Loucy (cell line): Measurements from ENCODE around the gene ABCB10.

Source experiments
- H2AFZ ChIP-seq: fragments of 200-600 bp; sonication (generic); 2 replicates; pipeline ENCODE4 v1.6.0; 2016; ENCODE audit warnings: antibody characterized with exemption, mild to moderate bottlenecking, low read length, moderate library complexity
- H3F3A ChIP-seq: fragments of 200-600 bp; 2 replicates; pipeline ENCODE4 v1.6.0; 2016; ENCODE audit warnings: antibody characterized with exemption, low read depth, mild to moderate bottlenecking
- H3K27me3 ChIP-seq: fragments of 200-600 bp; sonication (generic); 2 replicates; pipeline ENCODE4 v1.6.1; 2014; ENCODE audit warnings: low read length, mild to moderate bottlenecking; ENCODE audit not compliant: insufficient read depth, poor library complexity, severe bottlenecking
- H3K36me3 ChIP-seq: fragments of 200-600 bp; sonication (generic); 2 replicates; pipeline ENCODE4 v1.6.1; 2016; ENCODE audit warnings: low read length; ENCODE audit not compliant: insufficient read depth
- H3K4me1 ChIP-seq: fragments of 200-600 bp; sonication (generic); 2 replicates; pipeline ENCODE4 v1.5.1; 2014; ENCODE audit warnings: low read length, mild to moderate bottlenecking; ENCODE audit not compliant: insufficient read depth, poor library complexity, severe bottlenecking
- H3K4me2 ChIP-seq: fragments of 200-600 bp; sonication (generic); 2 replicates; pipeline ENCODE4 v1.6.0; 2014; ENCODE audit warnings: antibody characterized with exemption, low read length, low read depth, mild to moderate bottlenecking; ENCODE audit not compliant: poor library complexity, severe bottlenecking
- H3K4me3 ChIP-seq: fragments of 200-600 bp; sonication (generic); 2 replicates; pipeline ENCODE4 v1.5.1; 2014; ENCODE audit warnings: low read length, mild to moderate bottlenecking, mixed read lengths; ENCODE audit not compliant: poor library complexity, severe bottlenecking
- H3K79me2 ChIP-seq: fragments of 200-600 bp; sonication (generic); 2 replicates; pipeline ENCODE4 v1.6.1; 2014; ENCODE audit warnings: low read length; ENCODE audit not compliant: insufficient read depth
- H3K9ac ChIP-seq: fragments of 200-600 bp; sonication (generic); 2 replicates; pipeline ENCODE4 v1.6.0; 2014; ENCODE audit warnings: mild to moderate bottlenecking, low read depth, low read length, moderate library complexity; ENCODE audit not compliant: poor library complexity, severe bottlenecking
- H3K9me2 ChIP-seq: fragments of 200-600 bp; sonication (generic); replicated peaks from 2 replicates; pipeline ENCODE4 v1.6.1; 2016; ENCODE audit warnings: low read depth, low read length, mixed read lengths
- H3K9me3 ChIP-seq: fragments of 200-600 bp; sonication (generic); 2 replicates; pipeline ENCODE4 v1.6.1; 2014; ENCODE audit warnings: mild to moderate bottlenecking, antibody characterized with exemption, low read length, low read depth; ENCODE audit not compliant: insufficient read depth
- H4K20me1 ChIP-seq: fragments of 200-600 bp; sonication (generic); 2 replicates; pipeline ENCODE4 v1.6.0; 2014; ENCODE audit warnings: antibody characterized with exemption, low read length, mild to moderate bottlenecking; ENCODE audit not compliant: insufficient read depth, poor library complexity, severe bottlenecking
- CTCF ChIP-seq: fragments of 200-600 bp; sonication (generic); conservative IDR thresholded peaks from 2 replicates; pipeline ENCODE4 v1.5.1; 2014; ENCODE audit warnings: mild to moderate bottlenecking, antibody characterized with exemption, low read length
- EZH2phosphoT487 ChIP-seq: fragments of 200-600 bp; IDR thresholded peaks from 2 replicates; pipeline ENCODE4 v1.6.1; 2018; ENCODE audit warnings: antibody characterized with exemption, mild to moderate bottlenecking, moderate library complexity, borderline replicate concordance

Gene ABCB10

GRCh38 chr1:229509576-229509975 lies 48.9 kb downstream of the ABCB10 start:
- Histone ChIP-seq H3K79me2 (peaks cover 32% of the 10 kb centered on the region), H3F3A (no peaks in the 10 kb centered on the region), H3K36me3 (no peaks in the 10 kb centered on the region), H3K9me2 (no peaks in the 10 kb centered on the region), H3K4me2 (peak overlapping the region; percentile 99), H3K4me1 (peaks cover 23% of the 10 kb centered on the region), H4K20me1 (peaks cover 6% of the 10 kb centered on the region), H3K27me3 (no peaks in the 10 kb centered on the region), H3K4me3 (no peak overlapping the region), H2AFZ (no peak overlapping the region), H3K9ac (peak overlapping the region; percentile 88), H3K9me3 (no peaks in the 10 kb centered on the region)
- no peak for TF ChIP-seq EZH2phosphoT487
- no peak for TF ChIP-seq CTCF

GRCh38 chr1:229508823-229509337 lies 49.6 kb downstream of the ABCB10 start:
- no peaks in the 10 kb centered on the region for H3K9me2 ChIP-seq
- no peaks in the 10 kb centered on the region for H3F3A ChIP-seq
- H3K79me2 ChIP-seq = peaks cover 38% of the 10 kb centered on the region
- TF ChIP-seq EZH2phosphoT487 (no peak), CTCF (no peak)
- H3K9me3 ChIP-seq = no peaks in the 10 kb centered on the region
- H2AFZ ChIP-seq = peak overlapping the region; percentile 97
- H3K4me3 ChIP-seq = peak overlapping the region; percentile 90
- H3K4me2 ChIP-seq = peak overlapping the region; percentile 99
- H3K4me1 ChIP-seq = peaks cover 29% of the 10 kb centered on the region
- H3K9ac ChIP-seq = peak overlapping the region; percentile 88
- peaks cover 9% of the 10 kb centered on the region for H4K20me1 ChIP-seq
- no peaks in the 10 kb centered on the region for H3K36me3 ChIP-seq
- H3K27me3 ChIP-seq = no peaks in the 10 kb centered on the region

- H3K9me2 ChIP-seq = no peaks in the 10 kb centered on the region
- H3K4me1 ChIP-seq = peaks cover 33% of the 10 kb centered on the region
- peak within 1 kb of the TSS; percentile 99 for H3K4me2 ChIP-seq
- peak within 1 kb of the TSS; percentile 97 for H2AFZ ChIP-seq
- H3K9ac ChIP-seq = peak within 1 kb of the TSS; percentile 88
- peaks cover 14% of the 10 kb centered on the region for H4K20me1 ChIP-seq
- H3F3A ChIP-seq = no peaks in the 10 kb centered on the region
- H3K27me3 ChIP-seq = no peaks in the 10 kb centered on the region
- H3K36me3 ChIP-seq = no peaks in the 10 kb centered on the region
- TF ChIP-seq EZH2phosphoT487 (no peak), CTCF (no peak)
- no peaks in the 10 kb centered on the region for H3K9me3 ChIP-seq
- H3K79me2 ChIP-seq = peaks cover 38% of the 10 kb centered on the region
- peak within 1 kb of the TSS; percentile 90 for H3K4me3 ChIP-seq
These were observed 50.3 kb downstream of the ABCB10 start, which contains the start of gene NUP133 for GRCh38 chr1:229507951-229508822. NUP133 (minus strand) TSS chr1:229508341; CDS start chr1:229508249, 92 bp downstream.
